HepG2 (cell line): ENCODE data around the gene MED1. TPM values are rescaled to one million over a fixed set of nuclear protein-coding genes. Genes with fewer than 3 reads are reported as not detected.
A peak's percentile ranks its signal among the peaks of the same experiment; 100 is the strongest.

Source experiments
- EEA1 ChIP-seq: sonication (generic); formaldehyde crosslinking; IDR thresholded peaks from 2 replicates; pipeline ENCODE4 v1.5.1; 2020; ENCODE audit warnings: mild to moderate bottlenecking, missing genetic modification reagents, borderline replicate concordance
- ELF3 ChIP-seq: IDR thresholded peaks from 2 replicates; pipeline ENCODE4 v1.6.1; 2016; ENCODE audit warnings: missing genetic modification reagents, missing compliant biosample characterization
- ERF ChIP-seq: IDR thresholded peaks from 2 replicates; pipeline ENCODE4 v1.6.1; 2018; ENCODE audit warnings: missing biosample characterization, missing genetic modification reagents
- EZH2 ChIP-seq: conservative IDR thresholded peaks from 2 replicates; pipeline ENCODE4 v1.6.1; 2012; ENCODE audit warnings: mild to moderate bottlenecking, low read depth, low read length, moderate library complexity
- FOXO1 ChIP-seq: sonication (generic); formaldehyde crosslinking; IDR thresholded peaks from 2 replicates; pipeline ENCODE4 v1.4.0; 2020; ENCODE audit warnings: missing genetic modification reagents
- KDM2A ChIP-seq: sonication (generic); formaldehyde crosslinking; IDR thresholded peaks from 2 replicates; pipeline ENCODE4 v1.4.0; 2020; ENCODE audit warnings: low read depth, missing genetic modification reagents, borderline replicate concordance
- NAIF1 ChIP-seq: sonication (generic); formaldehyde crosslinking; IDR thresholded peaks from 2 replicates; pipeline ENCODE4 v1.5.0; 2020; ENCODE audit warnings: mild to moderate bottlenecking, missing genetic modification reagents, borderline replicate concordance
- NR3C1 ChIP-seq: sonication (generic); formaldehyde crosslinking; IDR thresholded peaks from 2 replicates; pipeline ENCODE4 v1.4.0; 2020; ENCODE audit warnings: missing genetic modification reagents
- PHF8 ChIP-seq: sonication (generic); formaldehyde crosslinking; IDR thresholded peaks from 2 replicates; pipeline ENCODE4 v1.5.0; 2020; ENCODE audit warnings: missing genetic modification reagents
- RBM22 ChIP-seq: fragments of 200-400 bp; formaldehyde crosslinking; optimal IDR thresholded peaks from 2 replicates; pipeline ENCODE3; 2017; ENCODE audit warnings: mild to moderate bottlenecking, low read length, moderate library complexity
- ZBTB21 ChIP-seq: sonication (generic); formaldehyde crosslinking; IDR thresholded peaks from 2 replicates; pipeline ENCODE4 v1.4.0; 2020; ENCODE audit warnings: missing genetic modification reagents
- ZFY ChIP-seq: sonication (generic); formaldehyde crosslinking; IDR thresholded peaks from 2 replicates; pipeline ENCODE4 v1.4.0; 2020; ENCODE audit warnings: missing genetic modification reagents
- ZNF251 ChIP-seq: sonication (generic); formaldehyde crosslinking; IDR thresholded peaks from 2 replicates; pipeline ENCODE4 v1.9.0; 2021; ENCODE audit warnings: mild to moderate bottlenecking, missing genetic modification reagents
- ZNF274 ChIP-seq: sonication (generic); formaldehyde crosslinking; IDR thresholded peaks from 2 replicates; pipeline ENCODE4 v1.5.1; 2020; ENCODE audit warnings: mild to moderate bottlenecking, missing genetic modification reagents
- ZNF446 ChIP-seq: sonication (generic); formaldehyde crosslinking; IDR thresholded peaks from 2 replicates; pipeline ENCODE4 v1.5.0; 2020; ENCODE audit warnings: mild to moderate bottlenecking, missing genetic modification reagents
- ZNF510 ChIP-seq: sonication (generic); formaldehyde crosslinking; IDR thresholded peaks from 2 replicates; pipeline ENCODE4 v1.4.0; 2020; ENCODE audit warnings: low read depth, mild to moderate bottlenecking, missing genetic modification reagents
- ZNF737 ChIP-seq: sonication (generic); formaldehyde crosslinking; IDR thresholded peaks from 2 replicates; pipeline ENCODE4 v1.5.0; 2020; ENCODE audit warnings: missing genetic modification reagents, mild to moderate bottlenecking, borderline replicate concordance
- polyA plus RNA-seq, 8 experiments: library from polyadenylated mRNA; depleted of rRNA in 3 of 8; stranded (reverse) in 7 of 8; unstranded in 1 of 8; fragments of >200 nt; fragmentation: Illumina TruSeq in 4 of 8; extraction: Trizol in 4 of 8; gene quantifications; 2 replicates each; pipeline versions ENCODE4 v1.2.1 to v1.2.3, GENCODE V29; 2011 to 2016; ENCODE audit warnings: low read depth in 4 of 8, missing spikeins in 1 of 8, mixed read lengths in 1 of 8; ENCODE audit not compliant: insufficient read depth in 1 of 8
- total RNA-seq, 5 experiments: library from RNA; depleted of rRNA; stranded (reverse); fragments of >200 nt; fragmentation: Illumina TruSeq; extraction: Trizol; gene quantifications; 2 replicates each; pipeline ENCODE4 v1.2.3, GENCODE V29; 2016; ENCODE audit warnings: low read depth in 1 of 5
- TF ChIP-seq, protein P1 (sequence below), 2 experiments: sonication (generic) in 1 of 2; formaldehyde crosslinking in 1 of 2; IDR thresholded peaks; 2 replicates each; pipeline versions ENCODE4 v1.5.1 to v1.6.1; 2011 to 2020; ENCODE audit warnings: borderline replicate concordance in 1 of 2, low read depth in 1 of 2, low read length in 1 of 2, mild to moderate bottlenecking in 1 of 2, missing genetic modification reagents in 1 of 2, moderate library complexity in 1 of 2
- TF ChIP-seq, protein P2 (sequence below): sonication (generic); formaldehyde crosslinking; IDR thresholded peaks from 2 replicates; pipeline ENCODE4 v1.4.0; 2020; ENCODE audit warnings: missing genetic modification reagents, borderline replicate concordance
- TF ChIP-seq, protein P3 (sequence below): sonication (generic); formaldehyde crosslinking; IDR thresholded peaks from 2 replicates; pipeline ENCODE4 v1.8.1; 2023; ENCODE audit warnings: mild to moderate bottlenecking, missing genetic modification reagents, borderline replicate concordance
- TF ChIP-seq, protein P4 (sequence below): IDR thresholded peaks from 2 replicates; pipeline ENCODE4 v1.6.1; 2016; ENCODE audit warnings: control low read depth
- TF ChIP-seq, protein P5 (sequence below): sonication (generic); formaldehyde crosslinking; IDR thresholded peaks from 2 replicates; pipeline ENCODE4 v1.9.0; 2021; ENCODE audit warnings: missing genetic modification reagents, mild to moderate bottlenecking, borderline replicate concordance

MED1 gene
- total and polyA plus RNA-seq, 2 of the 13 experiments (the other 11 are each of a cell fraction or from before 2014, with no cell fraction given), result 37.5 to 40.1 TPM

DNA sequence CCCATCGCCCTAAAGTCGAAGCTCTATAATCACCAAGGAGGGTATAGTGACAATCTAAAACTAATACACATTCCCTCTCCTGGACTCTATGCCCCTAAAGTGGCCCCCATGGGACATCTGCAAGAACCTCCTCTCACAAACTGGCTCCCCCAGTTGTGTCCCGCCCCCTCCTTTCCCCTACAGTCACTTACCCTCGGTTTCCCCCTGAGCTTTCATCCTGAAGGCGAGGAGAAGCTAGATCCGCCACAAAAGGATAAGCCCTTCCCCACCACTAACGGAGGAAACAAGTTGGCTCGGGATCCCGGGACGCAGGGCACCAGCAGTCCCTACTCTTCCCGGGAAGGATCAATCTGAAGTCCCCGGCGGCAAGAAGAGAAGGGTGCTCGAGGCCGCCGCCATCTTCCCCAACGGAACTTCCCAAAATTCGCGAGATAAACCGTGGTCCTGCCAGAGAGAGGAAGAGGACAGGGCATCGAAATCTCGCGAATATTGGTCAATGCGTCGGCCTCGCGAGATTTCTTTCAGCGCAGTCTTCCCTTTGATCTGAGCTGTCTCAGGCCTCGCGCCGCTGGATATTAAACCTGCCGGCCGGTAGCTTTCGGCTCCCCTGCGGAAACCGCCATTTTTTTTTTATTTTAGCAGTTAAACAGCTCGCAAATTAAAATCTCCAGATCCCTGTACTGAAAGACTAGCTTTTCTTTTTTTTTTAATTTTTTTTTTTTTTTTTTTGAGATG lies at the start of gene MED1 (continued):
- TF ChIP-seq, protein P1, sequence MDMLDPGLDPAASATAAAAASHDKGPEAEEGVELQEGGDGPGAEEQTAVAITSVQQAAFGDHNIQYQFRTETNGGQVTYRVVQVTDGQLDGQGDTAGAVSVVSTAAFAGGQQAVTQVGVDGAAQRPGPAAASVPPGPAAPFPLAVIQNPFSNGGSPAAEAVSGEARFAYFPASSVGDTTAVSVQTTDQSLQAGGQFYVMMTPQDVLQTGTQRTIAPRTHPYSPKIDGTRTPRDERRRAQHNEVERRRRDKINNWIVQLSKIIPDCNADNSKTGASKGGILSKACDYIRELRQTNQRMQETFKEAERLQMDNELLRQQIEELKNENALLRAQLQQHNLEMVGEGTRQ (IDR thresholded peaks at IDR 0.05; ENCODE audit: low read depth, low read length), result no peak
- TF ChIP-seq, protein P1 (CRISPR knock-in tag; IDR thresholded peaks at IDR 0.05; ENCODE audit: borderline replicate concordance), result no peak
- TF ChIP-seq ZNF737 (CRISPR knock-in tag), result peak; percentile 97
- TF ChIP-seq ZBTB21 (CRISPR knock-in tag), result no peak
- TF ChIP-seq, protein P2, sequence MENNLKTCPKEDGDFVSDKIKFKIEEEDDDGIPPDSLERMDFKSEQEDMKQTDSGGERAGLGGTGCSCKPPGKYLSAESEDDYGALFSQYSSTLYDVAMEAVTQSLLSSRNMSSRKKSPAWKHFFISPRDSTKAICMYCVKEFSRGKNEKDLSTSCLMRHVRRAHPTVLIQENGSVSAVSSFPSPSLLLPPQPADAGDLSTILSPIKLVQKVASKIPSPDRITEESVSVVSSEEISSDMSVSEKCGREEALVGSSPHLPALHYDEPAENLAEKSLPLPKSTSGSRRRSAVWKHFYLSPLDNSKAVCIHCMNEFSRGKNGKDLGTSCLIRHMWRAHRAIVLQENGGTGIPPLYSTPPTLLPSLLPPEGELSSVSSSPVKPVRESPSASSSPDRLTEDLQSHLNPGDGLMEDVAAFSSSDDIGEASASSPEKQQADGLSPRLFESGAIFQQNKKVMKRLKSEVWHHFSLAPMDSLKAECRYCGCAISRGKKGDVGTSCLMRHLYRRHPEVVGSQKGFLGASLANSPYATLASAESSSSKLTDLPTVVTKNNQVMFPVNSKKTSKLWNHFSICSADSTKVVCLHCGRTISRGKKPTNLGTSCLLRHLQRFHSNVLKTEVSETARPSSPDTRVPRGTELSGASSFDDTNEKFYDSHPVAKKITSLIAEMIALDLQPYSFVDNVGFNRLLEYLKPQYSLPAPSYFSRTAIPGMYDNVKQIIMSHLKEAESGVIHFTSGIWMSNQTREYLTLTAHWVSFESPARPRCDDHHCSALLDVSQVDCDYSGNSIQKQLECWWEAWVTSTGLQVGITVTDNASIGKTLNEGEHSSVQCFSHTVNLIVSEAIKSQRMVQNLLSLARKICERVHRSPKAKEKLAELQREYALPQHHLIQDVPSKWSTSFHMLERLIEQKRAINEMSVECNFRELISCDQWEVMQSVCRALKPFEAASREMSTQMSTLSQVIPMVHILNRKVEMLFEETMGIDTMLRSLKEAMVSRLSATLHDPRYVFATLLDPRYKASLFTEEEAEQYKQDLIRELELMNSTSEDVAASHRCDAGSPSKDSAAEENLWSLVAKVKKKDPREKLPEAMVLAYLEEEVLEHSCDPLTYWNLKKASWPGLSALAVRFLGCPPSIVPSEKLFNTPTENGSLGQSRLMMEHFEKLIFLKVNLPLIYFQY, result no peak
- peak; percentile 60 for TF ChIP-seq ELF3 (CRISPR knock-in tag)
- TF ChIP-seq PHF8 (CRISPR knock-in tag), result peak; percentile 80
- TF ChIP-seq ZFY (CRISPR knock-in tag), result peak; percentile 82
- TF ChIP-seq, protein P3, sequence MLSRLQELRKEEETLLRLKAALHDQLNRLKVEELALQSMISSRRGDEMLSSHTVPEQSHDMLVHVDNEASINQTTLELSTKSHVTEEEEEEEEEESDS (CRISPR knock-in tag), result no peak
- 0 out of 2 replicates have a peak, but pooled peaks have one; percentile 54 for TF ChIP-seq ZNF510
- TF ChIP-seq FOXO1, result no peak
- TF ChIP-seq ZNF446 (CRISPR knock-in tag), result no peak
- no peak for TF ChIP-seq NR3C1 (CRISPR knock-in tag)
- TF ChIP-seq ZNF251 (CRISPR knock-in tag), result no peak
- TF ChIP-seq ERF (CRISPR knock-in tag), result no peak
- no peak for TF ChIP-seq RBM22
- peak; percentile 87 for TF ChIP-seq NAIF1
- TF ChIP-seq, protein P4, sequence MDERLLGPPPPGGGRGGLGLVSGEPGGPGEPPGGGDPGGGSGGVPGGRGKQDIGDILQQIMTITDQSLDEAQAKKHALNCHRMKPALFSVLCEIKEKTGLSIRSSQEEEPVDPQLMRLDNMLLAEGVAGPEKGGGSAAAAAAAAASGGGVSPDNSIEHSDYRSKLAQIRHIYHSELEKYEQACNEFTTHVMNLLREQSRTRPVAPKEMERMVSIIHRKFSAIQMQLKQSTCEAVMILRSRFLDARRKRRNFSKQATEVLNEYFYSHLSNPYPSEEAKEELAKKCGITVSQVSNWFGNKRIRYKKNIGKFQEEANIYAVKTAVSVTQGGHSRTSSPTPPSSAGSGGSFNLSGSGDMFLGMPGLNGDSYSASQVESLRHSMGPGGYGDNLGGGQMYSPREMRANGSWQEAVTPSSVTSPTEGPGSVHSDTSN (CRISPR knock-in tag), result no peak
- TF ChIP-seq ZNF274 (CRISPR knock-in tag), result peak; percentile 85; the same call in 1 of the 2 replicates
- TF ChIP-seq, protein P5, sequence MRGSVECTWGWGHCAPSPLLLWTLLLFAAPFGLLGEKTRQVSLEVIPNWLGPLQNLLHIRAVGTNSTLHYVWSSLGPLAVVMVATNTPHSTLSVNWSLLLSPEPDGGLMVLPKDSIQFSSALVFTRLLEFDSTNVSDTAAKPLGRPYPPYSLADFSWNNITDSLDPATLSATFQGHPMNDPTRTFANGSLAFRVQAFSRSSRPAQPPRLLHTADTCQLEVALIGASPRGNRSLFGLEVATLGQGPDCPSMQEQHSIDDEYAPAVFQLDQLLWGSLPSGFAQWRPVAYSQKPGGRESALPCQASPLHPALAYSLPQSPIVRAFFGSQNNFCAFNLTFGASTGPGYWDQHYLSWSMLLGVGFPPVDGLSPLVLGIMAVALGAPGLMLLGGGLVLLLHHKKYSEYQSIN (CRISPR knock-in tag), result no peak
- TF ChIP-seq EZH2, result no peak
- no peak for TF ChIP-seq EEA1 (CRISPR knock-in tag)
- TF ChIP-seq KDM2A (CRISPR knock-in tag), result peak; percentile 82; the same call in 1 of the 2 replicates
